ENCODE measurements around the gene PSG4.
"Not testable (repeated sequence)": the region's sequence is repeated elsewhere in the genome, so short reads cannot be mapped to it uniquely, and the experiment has no call there.

DNA sequence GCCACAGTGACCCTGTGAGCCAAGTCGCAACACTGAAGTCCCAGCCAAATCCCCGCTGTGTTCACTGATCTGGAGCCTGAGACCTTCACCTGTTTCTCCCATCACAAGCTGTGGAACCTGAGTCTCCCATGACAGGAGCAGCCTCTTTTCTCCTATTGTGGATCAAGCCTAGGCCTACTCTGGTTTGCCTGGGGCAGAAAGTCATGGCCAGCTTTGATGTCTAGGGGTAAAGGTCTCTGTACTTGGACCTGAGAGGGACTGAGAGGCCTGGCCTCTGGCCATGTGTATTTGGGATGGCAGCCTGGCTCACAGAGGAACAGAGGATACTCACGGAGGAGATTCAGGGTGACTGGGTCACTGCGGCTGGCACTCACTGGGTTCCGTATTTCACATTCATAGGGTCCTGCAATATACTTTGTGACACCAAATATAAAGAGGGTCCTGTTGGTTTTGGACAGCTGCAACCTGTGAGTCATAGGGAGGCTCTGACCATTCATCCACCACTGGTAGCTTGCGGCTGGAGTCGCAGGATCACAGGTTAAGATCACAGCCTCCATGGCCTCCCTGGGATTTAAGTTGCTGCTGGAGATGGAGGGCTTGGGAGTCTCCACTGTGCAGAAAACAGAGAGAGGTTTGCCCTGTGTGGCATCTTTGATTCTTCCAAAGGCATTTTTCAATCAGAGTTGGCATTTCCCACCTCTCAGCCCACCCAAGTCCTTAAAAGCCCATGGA, 7.6 kb downstream of the PSG4 start:
- not testable (repeated sequence) for TF ChIP-seq POLR2AphosphoS5 (IDR thresholded peaks at IDR 0.05; ENCODE audit: low read depth, low read length); RAD21 (IDR thresholded peaks at IDR 0.05 in 1 of 2, conservative IDR thresholded peaks at IDR 0.05 in 1 of 2; ENCODE audit: low read depth in 2 of 2, low read length in 2 of 2); YY1 (IDR thresholded peaks at IDR 0.05; ENCODE audit: low read depth, low read length)
- TF ChIP-seq, protein P1, sequence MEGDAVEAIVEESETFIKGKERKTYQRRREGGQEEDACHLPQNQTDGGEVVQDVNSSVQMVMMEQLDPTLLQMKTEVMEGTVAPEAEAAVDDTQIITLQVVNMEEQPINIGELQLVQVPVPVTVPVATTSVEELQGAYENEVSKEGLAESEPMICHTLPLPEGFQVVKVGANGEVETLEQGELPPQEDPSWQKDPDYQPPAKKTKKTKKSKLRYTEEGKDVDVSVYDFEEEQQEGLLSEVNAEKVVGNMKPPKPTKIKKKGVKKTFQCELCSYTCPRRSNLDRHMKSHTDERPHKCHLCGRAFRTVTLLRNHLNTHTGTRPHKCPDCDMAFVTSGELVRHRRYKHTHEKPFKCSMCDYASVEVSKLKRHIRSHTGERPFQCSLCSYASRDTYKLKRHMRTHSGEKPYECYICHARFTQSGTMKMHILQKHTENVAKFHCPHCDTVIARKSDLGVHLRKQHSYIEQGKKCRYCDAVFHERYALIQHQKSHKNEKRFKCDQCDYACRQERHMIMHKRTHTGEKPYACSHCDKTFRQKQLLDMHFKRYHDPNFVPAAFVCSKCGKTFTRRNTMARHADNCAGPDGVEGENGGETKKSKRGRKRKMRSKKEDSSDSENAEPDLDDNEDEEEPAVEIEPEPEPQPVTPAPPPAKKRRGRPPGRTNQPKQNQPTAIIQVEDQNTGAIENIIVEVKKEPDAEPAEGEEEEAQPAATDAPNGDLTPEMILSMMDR (IDR thresholded peaks at IDR 0.05; ENCODE audit: control extremely low read depth in 1 of 3, insufficient read depth in 1 of 3, low read depth in 1 of 3, low read length in 3 of 3) = not testable (repeated sequence)
- TF ChIP-seq, protein P2, sequence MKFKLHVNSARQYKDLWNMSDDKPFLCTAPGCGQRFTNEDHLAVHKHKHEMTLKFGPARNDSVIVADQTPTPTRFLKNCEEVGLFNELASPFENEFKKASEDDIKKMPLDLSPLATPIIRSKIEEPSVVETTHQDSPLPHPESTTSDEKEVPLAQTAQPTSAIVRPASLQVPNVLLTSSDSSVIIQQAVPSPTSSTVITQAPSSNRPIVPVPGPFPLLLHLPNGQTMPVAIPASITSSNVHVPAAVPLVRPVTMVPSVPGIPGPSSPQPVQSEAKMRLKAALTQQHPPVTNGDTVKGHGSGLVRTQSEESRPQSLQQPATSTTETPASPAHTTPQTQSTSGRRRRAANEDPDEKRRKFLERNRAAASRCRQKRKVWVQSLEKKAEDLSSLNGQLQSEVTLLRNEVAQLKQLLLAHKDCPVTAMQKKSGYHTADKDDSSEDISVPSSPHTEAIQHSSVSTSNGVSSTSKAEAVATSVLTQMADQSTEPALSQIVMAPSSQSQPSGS (IDR thresholded peaks at IDR 0.05; ENCODE audit: low read length) = not testable (repeated sequence)
